GM21423 (cell line): ENCODE results near the gene RAPGEF6.
"Not testable (repeated sequence)": the region's sequence is repeated elsewhere in the genome, so short reads cannot be mapped to it uniquely, and the experiment has no call there.

Experiments
- ATAC-seq: cut with Tn5 transposase; IDR thresholded peaks from one replicate; pipeline ENCODE4 v1.9.1; 2021; ENCODE audit warnings: mild to moderate bottlenecking, moderate library complexity; ENCODE audit not compliant: unreplicated experiment

Gene RAPGEF6

DNA sequence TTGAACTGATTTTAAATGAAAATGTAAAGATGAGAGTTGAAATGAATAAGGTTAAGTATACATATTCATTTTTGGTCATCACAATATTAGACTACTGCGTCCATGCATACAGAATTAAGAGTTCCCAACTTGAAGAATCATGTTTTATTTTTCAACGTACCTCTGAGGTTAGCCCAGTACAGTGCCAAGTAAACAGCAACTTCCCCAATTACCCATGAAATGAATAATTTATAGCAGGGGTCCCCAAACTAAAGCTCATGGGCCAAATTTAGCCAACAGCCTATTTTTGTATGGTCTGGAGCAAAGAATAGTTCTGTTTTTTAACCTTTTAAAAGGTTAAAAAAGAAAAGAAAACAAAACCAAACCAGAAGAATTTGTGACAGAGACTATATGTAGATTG, 203.2 kb downstream of the RAPGEF6 start:
- ATAC-seq: no peak

DNA sequence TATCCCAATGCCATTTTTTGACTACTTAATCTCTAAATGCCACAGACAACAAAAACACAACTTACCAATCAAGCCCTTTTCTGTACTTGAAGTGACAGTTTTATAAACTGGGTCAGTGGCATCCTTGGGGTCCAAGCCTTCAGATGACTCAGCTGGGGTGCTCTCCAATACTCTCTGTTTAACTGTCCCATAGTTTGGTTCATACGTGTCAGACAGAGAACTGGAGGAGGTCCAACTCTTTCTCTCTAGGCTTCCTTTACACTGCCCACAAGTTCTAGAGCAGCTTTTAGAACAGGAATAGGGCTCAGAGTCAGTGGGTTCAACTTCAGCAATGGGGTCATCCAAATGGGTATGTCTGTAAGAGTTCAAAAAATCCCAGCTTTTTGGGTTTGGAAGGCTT, 204.2 kb downstream of the RAPGEF6 start:
- no peak for ATAC-seq

DNA sequence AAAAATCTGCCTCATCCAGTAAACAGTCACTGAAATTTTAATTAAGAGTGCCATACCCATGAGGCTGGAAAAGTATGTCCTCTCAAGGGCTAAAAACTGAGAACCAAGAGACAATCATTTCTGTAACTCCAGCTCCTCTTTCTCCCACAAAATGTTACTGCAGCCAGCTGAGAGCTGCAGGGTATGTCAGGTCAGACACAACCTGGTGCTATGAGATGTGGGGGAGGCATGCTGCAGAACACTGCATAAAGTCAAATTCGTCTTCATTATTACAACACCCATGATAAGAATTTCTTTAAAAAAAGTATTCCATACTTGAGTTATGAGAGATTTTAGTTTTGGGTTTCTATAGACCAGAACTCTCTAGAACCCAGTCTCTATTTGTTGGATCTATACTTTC, 209.0 kb downstream of the RAPGEF6 start:
- no peak for ATAC-seq

DNA sequence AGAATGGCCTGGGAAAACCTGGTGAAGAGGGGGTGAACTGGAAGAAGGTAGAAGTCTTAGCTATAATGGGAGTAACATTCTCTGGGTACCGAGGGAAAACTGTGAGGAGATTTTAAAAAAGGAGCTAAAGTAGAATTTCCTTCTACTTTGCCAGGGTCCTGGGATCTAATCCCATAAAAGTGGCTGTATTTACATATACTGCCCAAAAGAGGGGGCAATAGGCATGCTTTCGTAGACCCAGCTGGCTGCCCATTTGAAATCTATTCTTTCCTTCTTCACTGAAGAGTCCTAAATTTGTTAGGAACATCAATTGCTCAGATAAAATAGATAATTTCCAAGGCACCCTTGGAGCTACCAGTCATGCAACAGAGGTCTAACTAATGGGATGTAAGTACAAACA, 212.0 kb downstream of the RAPGEF6 start:
- no peak for ATAC-seq

DNA sequence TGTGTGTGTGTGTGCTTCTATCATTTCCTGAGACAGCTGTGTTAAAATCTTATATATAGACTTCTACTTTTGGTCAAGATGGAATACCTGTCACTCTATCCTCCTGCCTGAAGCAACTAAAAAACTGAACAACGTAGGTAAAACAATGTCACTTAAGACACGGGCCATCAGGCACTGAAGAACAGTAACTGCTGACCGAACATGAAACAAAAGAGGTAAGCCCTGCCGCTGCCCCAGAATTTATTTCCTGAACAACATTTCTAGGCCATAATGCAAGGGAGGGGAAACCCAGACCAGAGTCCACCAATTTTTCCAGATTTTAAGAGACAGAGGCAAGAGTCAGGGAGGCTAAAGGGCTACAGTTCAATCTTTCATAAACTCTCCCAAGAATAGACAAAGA, 215.2 kb downstream of the RAPGEF6 start:
- ATAC-seq: no peak

DNA sequence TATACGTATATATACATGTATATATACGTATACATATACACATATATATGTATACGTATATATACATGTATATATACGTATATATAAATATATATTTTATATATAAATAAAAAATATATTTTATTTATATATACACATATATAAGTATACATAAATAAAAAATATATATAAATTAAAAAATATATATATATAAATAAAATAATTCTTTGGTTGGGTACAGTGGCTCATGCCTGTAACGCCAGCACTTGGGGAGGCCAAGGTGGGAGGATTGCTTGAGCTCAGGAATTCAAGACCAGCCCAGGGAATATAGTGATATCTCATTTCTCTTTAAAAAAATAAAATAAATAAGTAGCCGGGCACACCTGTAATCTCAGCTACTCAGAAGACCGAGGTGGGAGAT, 216.2 kb downstream of the RAPGEF6 start:
- ATAC-seq: no peak

DNA sequence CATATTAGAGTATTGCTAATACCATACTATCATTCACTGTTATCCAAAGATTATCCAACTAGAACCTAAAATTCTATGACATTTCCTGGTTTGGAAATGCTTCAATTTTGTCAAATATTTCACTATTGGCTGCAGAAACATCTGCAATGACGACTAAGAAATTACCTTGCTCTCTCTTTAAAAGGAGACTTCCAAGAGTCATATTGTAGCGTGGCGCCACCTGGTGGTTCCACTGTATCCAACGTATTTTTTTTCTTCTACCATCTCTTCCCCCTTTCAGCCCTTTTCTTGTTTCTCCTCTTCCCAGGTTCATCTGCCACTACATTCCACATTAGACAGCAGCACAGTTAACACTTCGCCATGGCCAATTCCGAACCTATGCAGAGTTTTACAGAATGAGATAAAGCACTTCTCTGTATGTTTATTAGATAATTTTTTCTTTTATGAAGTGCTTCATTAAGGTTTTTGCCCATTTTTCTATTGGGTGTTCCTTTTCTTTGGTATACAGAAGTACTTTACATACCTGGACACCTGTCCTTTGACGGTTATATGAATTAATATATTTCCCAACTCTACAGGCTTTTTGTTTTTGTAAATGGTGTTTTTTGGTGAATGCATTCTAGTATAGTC, 217.7 kb downstream of the RAPGEF6 start:
- peak; percentile 27 for ATAC-seq

DNA sequence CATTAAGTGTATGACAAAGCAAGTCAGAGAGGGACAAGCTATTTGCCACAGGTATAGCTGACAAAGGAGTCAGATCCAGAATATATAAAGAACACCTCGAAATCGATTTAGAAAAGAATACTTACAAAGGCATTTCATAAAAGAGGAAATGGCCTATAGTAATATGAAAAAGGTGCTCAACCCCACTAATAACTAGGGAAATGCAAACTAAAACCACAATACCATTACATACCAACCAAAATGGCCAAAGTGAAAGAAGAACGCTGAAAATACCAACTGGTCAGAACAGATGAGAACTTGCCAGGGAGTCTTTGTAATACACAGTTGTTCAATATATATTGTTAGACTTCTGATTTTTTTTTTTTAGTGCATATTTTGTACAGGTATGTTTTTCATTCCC, 218.3 kb downstream of the RAPGEF6 start:
- peak; percentile 67 for ATAC-seq

DNA sequence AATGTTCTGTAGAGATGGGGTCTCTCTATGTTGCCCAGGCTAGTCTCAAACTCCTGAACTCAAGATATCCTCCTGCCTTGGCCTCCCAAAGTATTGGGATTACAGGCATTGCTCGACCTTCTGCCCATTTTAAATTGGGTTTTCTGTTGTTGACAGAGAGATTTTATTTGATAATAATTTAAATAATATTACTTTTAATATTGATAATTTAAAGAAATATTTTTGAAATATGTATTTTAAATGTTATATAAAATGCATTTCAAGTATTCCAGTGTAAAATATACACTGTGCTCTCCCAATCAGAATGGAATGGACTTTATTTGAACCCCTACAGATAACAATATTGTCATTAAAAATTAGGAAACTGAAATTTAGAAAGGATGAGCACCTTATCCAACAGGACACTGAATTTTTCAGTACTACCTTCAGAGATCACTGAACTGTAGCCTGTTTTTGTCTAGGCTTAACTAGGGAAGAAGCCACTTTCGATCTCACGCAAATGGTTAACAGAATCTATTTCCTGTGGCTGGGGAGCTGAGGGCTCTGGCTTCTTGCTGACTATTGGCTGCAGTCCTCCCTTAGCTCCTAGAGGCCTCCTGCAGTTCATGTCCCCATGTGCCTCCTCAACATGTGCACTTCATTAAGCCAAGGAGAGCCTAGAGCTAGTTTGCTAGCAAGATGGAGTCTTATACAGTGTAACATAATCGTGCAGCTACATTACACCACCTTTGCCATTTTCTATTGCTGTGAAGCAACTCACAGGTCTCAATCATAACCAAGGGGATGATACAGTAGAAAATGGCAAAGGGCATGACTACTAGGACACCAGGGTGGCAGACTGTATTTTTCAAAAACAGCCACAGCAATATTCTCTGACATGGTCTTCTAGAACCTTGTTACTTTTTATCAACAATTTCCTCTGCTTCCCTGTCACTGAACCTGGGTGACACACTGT, 221.1 kb downstream of the RAPGEF6 start:
- ATAC-seq: peak; percentile 84

DNA sequence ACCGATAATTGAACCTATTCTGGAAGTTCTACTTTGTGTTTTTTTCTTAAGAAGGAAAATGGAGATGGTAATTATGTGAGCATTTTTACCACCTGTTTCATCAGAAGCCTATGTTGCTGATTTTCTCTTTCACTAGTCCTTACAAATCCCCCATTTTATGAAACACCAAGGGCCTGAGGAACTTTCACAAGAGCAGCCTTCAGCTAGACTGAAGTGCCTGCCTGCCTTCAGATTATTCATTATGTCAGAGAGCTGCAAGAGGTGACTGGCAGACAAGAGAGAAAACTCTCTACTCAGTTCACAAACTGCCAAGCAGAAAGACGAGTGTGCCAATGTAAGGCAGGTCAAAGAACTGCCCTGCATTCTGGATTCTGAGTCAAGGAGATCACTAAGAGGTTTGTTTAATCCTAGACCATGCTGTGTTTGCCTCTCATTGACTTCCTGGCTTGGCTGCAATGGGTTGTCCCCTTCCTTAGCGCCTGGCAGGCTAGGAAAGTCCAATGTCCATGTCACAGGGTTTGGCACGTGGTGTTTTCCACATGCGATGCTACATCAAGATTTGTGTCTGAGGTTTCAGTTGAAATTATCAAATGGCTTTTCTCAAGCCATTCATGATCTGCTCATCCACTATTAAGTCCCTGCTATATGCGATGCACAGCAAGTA, 227.9 kb downstream of the RAPGEF6 start:
- ATAC-seq: no peak

DNA sequence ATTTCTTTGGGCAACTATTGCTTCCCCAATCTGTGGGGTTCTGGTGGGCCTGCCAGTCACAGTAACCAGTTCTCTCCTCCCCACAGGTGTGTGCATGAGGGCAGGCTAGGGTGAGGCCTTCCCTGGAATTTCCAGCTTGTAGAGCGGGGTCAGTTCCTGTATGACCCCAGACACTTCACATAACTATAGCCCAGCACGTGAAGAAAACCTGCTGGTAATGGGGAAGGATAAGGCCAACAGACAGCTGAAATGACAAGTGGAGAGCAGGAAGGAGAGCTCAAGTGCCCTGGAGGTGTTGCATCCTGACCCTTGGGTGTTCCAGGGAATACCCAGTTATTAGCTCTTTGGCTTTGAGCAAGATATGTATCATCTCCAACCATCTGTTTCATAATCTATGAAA, 229.0 kb downstream of the RAPGEF6 start:
- no peak for ATAC-seq

DNA sequence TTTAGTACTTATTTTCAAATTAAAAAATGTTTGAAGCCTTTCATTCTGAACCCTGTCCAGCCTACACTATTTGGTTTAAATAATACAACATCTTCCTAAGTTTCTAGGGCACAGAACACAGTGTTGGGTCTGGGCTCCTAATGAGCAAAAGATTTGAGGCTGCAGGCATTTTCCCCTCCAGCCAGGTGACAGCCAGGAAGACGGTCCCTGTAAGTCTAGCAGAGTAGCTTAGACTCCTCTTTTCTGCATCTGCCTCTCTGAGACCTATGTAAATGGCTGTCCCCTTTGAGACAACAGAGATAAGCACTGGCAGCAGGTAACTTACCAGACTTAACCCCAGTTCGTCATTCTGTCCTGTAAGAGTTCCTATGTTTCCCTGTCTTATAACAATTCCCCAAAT, 229.4 kb downstream of the RAPGEF6 start:
- ATAC-seq: no peak

DNA sequence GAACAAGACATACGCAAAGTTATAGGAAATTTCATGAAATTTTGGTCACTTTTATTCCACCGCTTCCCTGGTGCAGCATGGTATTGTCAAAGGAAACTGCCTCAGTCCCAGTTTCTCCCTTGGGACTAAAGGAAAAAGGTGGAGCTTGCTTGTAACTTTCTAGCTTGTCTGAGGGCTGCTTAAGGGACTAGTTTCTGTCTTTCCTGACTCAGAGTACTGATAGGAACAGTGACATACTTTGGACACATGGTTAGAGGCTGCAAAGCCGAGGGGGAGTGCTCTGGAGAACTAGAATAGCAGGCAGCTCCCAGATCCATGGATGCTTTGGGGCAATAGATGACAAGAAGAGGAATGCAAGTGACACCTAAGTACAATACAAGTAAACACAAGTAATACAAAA, 234.4 kb downstream of the RAPGEF6 start:
- no peak for ATAC-seq

DNA sequence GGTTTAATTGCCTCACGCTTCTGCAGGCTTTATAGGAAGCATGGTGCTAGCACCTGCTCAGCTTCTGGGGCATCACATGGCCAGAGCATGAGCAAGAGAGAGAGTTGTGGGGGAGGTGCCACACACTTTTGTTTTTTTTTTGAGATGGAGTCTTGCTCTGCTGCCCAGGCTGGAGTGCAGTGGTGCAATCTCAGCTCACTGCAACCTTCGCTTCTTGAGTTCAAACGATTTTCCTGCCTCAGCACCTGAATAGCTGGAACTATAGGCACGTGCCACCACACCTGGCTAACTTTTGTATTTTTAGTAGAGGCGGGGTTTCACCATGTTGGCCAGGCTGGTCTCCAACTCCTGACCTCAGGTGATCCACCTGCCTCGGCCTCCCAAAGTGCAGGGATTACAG, 236.0 kb downstream of the RAPGEF6 start:
- not testable (repeated sequence) for ATAC-seq

DNA sequence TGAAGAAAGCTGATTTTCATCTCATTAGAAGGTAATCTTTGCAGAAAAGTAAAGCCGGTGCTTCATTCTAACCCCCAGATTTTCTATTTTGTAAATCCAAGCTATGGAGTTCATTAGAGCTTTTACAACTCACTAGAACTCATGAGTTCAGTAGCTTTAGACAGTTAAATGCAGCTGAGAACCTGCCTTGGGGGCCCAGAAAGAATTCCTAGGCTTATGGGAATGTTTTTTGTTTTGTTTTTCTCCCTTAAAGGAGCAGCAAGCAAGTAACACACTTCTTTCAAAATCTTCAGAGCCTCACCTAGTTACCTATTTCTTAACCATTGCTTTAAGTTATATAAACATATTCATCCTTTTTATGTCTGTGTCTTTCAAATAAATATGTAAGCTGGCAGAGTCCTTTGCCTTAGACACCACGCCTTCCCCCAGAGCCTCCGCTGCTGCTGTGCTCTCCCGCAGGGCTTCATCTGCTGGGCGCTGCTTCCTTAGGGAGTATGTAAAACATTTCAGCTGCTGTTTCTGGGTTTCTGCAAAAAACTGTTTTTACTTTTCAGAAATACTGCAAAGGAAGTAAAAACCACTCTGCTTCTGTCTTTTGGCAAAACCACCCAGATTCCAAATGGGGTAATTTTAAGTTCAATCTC, 238.3 kb downstream of the RAPGEF6 start:
- no peak for ATAC-seq

DNA sequence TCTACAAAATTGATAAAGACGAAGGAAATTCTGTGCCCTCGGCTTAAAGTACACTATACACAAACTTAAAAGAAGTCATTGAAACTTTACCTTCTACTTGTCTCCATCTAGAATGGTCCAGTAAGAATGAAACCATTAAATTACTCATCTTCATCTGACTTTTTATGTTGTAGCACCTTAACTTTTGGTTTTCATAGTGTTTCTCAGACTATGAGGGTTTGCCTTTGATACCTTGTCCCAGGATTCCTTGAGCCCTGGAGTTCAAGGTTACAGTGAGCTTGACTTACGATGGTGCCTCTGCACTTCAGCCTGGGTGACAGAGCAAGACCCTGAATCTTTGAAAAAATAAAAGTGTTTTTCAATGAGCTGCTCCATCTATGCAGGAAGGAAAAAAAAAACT, 239.0 kb downstream of the RAPGEF6 start:
- ATAC-seq: peak; percentile 72

DNA sequence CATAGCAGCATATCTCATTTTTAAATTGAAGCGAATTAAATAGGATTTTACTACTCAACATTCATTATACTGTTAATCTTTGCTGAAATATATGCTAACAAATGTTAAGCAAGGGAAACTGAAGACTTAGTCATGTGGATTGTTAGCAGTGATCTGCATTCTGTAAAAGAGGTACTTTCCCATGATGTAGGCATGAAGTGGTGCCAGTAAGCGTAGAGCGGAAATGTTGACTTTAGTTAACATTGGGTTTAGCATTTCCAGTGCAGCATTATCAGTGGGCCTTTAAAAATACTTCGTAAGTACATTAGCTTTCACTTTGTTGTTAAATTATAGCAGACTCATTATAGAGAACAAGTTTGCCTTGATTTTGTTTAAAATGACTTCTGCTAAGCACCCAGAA, 240.9 kb downstream of the RAPGEF6 start:
- ATAC-seq: peak; percentile 75

DNA sequence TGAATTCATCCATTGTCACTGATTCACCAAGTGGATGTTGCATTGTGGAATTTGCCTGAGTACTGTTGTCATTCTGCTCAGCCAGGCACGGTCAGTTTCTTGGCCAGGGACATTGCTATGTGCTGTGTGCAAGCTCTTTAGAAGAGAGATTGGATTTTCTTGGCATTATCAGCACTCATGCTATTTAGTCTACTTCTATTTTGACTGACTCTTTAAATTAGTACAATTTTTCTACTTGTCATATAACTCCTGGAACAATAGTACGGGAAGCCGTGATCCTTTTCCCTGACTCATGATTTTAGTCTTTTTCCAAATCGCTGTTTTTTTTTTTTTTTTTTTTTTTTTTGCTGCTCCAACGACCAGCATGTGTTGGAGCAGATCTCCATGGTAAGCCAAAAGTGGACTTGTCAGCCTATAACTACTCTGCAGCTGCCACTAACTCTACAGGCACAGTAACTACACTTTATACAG, 241.5 kb downstream of the RAPGEF6 start:
- ATAC-seq: no peak

DNA sequence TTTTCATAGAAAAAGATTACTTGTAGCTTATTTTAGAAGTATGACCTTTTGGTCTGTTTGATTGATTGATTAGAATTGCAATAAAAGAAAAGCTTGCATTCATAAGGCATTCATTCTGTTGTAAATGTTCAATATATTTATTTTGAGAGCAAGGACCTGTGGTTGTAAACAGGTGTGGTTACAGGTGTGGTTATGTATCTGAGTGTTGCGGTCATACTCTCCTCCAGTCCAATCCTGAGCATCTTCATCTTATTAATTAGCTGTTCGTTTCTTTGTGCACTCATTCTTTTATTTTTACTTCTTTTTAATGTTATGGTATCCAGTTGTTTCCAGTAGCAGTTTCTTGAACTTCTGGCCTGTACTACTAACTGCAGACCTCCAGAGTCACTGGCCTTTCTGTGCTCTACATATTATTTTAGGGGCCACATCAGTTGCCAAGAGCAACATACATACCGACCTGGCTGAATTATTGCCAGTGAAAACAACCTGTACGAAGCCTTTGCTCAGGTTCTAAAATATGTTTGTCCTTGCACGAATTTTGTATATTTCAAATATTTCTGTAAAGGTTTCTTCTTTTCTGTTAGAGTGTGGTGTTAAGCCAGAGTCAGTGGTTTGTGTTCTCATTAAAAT, 242.4 kb downstream of the RAPGEF6 start:
- ATAC-seq: no peak

DNA sequence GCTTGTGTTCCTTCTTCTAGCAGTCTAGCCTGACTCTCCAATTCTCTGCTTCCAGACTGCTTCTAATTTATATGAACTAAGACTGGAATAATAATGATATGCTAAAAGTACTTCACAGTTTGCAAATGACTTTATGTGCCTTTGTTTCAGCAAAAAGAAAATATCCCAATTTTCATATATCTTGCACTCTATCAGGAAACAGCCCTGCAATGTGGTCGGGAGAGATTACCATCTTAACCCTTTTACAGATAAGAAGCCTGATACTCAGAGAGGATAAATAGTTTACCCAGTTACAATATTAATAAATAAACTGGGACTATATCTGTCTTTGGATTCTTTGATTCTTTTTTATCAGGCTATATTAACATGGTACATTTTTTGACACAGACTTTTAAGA, 245.2 kb downstream of the RAPGEF6 start:
- ATAC-seq: no peak
